ENCODE results near the gene MCRIP2.

DNA sequence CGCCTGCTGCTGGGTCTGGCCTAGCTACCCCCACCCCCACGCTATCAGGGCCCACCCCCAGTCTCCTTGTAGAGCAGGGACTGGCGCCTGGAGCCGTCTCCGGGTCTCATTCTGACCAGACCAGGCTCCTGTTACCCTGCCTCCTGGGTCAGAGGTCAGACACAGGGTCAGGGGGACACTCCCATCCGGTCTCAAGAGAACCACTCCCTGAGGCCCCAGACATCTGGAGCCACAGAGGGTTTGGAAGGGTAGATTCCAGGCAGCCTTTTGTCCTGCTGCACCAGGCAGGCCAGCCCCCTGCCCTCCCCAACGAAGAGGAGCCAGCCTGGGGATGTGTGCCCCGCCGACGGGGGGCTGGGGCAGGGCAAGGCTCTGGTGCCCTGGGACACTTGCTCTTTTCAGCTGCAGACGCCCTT lies 11.8 kb upstream of the MCRIP2 start:
- TF ChIP-seq ESRRA (IDR thresholded peaks at IDR 0.05; ENCODE audit: borderline replicate concordance, low read depth): no peak
- TF ChIP-seq FOSL1 (tag; conservative IDR thresholded peaks at IDR 0.05): no peak
- TF ChIP-seq NFYB (IDR thresholded peaks at IDR 0.05; ENCODE audit: extremely low read depth, insufficient read length): no peak
- no peak for TF ChIP-seq RBM17 (IDR thresholded peaks at IDR 0.05; ENCODE audit: borderline replicate concordance, low read depth, low read length)
- TF ChIP-seq SETDB1 (IDR thresholded peaks at IDR 0.05; ENCODE audit: low read length): no peak
